ENCODE measurements around the gene GDF10. TPM values are rescaled to one million over a fixed set of nuclear protein-coding genes. Genes with fewer than 3 reads are reported as not detected.

GDF10 gene
- total and polyA plus RNA-seq, 8 donors = 0.31 to 2.6 (median 0.90) TPM; not detected in 5

DNA sequence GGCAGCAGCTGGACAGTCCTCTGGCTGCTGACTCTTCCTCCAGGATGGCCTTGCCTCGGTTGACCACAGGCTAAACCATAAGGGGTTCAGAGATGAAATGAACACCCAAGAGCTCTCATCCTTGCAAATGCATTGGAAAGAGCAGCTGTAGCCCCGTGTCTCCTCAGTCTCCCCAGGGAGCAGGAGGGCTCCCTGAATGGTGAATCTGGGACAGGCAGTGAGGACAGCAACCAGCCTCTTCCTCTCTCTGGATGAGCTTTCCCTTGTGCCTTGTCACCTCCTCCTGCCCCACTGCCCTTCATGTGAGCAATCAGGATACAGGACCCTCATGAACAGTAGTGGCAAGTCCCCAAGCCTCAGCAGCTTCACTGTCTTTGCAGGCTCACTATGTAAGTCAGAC lies 23.9 kb upstream of the GDF10 start:
- peaks cover 0 to 18% (median 9%) of the 10 kb centered on the region in 4 donors for H3K9me3 ChIP-seq
- H3K27me3 ChIP-seq = peaks cover 0 to 4% (median 0%) of the 10 kb centered on the region in 3 donors
- DNase-seq = no peak
- H3K36me3 ChIP-seq = no peaks in the 10 kb centered on the region
- no peaks in the 10 kb centered on the region for H3K4me1 ChIP-seq
- WGBS, 5 donors = 54 to 83% (median 74%) methylated on average over 2 of the region's 2 CpGs
- TF ChIP-seq, protein P1, sequence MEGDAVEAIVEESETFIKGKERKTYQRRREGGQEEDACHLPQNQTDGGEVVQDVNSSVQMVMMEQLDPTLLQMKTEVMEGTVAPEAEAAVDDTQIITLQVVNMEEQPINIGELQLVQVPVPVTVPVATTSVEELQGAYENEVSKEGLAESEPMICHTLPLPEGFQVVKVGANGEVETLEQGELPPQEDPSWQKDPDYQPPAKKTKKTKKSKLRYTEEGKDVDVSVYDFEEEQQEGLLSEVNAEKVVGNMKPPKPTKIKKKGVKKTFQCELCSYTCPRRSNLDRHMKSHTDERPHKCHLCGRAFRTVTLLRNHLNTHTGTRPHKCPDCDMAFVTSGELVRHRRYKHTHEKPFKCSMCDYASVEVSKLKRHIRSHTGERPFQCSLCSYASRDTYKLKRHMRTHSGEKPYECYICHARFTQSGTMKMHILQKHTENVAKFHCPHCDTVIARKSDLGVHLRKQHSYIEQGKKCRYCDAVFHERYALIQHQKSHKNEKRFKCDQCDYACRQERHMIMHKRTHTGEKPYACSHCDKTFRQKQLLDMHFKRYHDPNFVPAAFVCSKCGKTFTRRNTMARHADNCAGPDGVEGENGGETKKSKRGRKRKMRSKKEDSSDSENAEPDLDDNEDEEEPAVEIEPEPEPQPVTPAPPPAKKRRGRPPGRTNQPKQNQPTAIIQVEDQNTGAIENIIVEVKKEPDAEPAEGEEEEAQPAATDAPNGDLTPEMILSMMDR (IDR thresholded peaks at IDR 0.05) = no peak
- no peak for TF ChIP-seq EP300 (IDR thresholded peaks at IDR 0.05)
- no peak overlapping the region for H3K4me3 ChIP-seq
- intact Hi-C loops (cut with DNase I; ENCODE audit: low total_unique reads) = no loop called here
- no peak overlapping the region for H3K27ac ChIP-seq

DNA sequence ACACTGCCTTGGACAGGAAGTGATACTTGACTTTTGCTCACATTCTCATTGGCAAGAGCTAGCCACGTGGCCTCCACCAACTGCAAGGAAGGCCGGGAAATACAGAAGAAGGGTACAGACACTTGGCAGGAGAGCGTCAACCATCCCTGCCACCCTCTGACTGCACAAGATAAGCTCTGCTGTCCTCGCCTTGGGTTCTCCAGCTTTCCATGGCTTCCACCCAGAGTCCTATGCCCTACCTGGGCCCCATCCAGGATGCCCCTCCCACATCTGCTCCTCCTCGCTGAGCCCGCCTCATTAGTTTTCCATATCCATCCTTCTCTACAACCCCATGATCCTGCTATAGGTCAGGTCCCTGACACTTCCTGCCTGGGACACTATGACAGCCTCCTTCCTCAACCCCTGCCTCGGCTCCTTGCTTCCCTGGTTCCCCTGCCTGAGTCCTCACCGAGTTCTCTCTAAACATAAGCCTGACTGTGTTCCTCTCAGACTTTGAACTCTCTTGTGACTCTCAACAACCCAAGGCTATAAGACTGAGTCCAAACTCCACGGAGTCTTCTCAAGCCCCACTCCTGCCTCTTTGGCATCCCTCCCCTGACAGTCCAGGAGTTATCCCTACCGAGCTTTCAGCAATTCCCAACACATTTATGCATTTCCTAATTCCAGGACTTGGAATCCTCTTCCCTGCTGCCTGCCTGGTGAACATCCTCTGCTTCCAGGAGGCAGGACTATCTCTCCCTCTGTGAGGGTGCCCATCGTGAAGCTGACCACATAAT lies 23.2 kb upstream of the GDF10 start:
- no peak overlapping the region for H3K4me3 ChIP-seq
- no peak overlapping the region for H3K27ac ChIP-seq
- intact Hi-C loops (cut with DNase I; ENCODE audit: low total_unique reads) = no loop called here
- DNase-seq = no peak
- peaks cover 0 to 4% (median 0%) of the 10 kb centered on the region in 3 donors for H3K27me3 ChIP-seq
- 79 to 85% (median 80%) methylated on average over 11 of the region's 11 CpGs for WGBS, 5 donors
- H3K36me3 ChIP-seq = no peaks in the 10 kb centered on the region
- H3K4me1 ChIP-seq = no peaks in the 10 kb centered on the region
- peaks cover 0 to 18% (median 9%) of the 10 kb centered on the region in 4 donors for H3K9me3 ChIP-seq
- TF ChIP-seq POLR2A (IDR thresholded peaks at IDR 0.05) = no peak

DNA sequence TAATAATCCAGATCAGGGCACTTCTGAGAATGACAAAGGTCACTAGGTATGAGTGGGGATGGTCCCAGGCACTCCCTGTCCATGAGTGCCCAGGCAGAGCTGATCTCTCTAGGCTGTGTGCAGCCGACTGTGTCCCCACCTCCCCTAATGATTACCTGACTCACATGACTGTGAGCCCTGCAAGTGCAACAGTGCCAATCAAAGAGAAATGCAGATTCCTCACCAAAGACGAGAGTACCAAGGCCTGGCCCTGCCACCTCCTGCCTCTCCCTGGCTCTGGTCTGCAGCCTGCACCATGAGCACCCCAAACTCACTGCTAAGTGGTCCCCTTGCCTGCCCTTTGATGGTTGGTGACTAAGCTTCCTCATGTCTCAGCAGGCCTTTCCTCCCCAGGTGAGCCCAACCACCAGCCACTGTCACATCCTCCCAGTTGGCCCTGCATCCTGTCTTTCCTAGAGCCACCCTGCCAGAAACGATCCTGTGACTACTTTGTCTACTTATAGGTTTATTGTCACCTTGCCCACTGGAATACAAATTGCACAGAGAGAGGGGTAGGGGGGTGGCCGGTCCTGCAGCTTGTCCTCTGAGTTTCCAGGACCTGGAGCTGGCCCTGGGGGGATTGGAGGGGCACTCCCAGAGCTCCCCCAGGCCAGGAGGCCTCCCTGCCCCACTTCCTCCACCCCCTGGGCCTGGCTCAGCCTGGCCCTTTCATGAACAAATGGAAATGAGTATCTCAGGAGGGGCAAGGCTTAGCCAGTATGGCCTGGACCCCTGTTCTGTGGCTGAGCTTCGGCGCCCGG lies 22.4 kb upstream of the GDF10 start:
- H3K27ac ChIP-seq = no peak overlapping the region
- TF ChIP-seq EP300 (IDR thresholded peaks at IDR 0.05) (no peak), POLR2AphosphoS5 (IDR thresholded peaks at IDR 0.05) (no peak), POLR2A (IDR thresholded peaks at IDR 0.05) (no peak)
- TF ChIP-seq, protein P1 (IDR thresholded peaks at IDR 0.05) = no peak
- H3K36me3 ChIP-seq = no peaks in the 10 kb centered on the region
- H3K9me3 ChIP-seq = peaks cover 0 to 13% (median 9%) of the 10 kb centered on the region in 4 donors
- no peak overlapping the region for H3K4me3 ChIP-seq
- WGBS, 5 donors = 53 to 74% (median 63%) methylated on average over 4 to 7 of the region's 7 CpGs
- intact Hi-C loops (cut with DNase I; ENCODE audit: low total_unique reads) = no loop called here
- DNase-seq = peak in 1 of 2 donors; percentile 33
- H3K4me1 ChIP-seq = no peaks in the 10 kb centered on the region
- peaks cover 0 to 4% (median 0%) of the 10 kb centered on the region in 3 donors for H3K27me3 ChIP-seq

DNA sequence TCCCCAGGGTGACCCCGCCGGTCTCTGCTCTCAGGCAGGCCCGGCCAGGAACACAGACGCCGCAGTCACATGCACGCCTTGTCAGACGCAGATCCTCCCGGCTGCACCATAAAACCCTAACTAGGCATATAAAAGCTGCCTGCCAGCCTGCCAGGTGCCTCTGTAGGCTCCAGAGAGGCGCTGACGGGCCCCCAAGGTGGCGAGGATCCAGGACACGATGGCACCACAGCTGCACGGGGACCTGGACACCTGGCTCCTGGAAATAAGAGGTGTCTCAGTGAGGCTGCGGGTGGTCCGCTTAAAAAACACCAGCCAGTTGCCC lies 21.9 kb upstream of the GDF10 start:
- H3K9me3 ChIP-seq = peaks cover 0 to 7% (median 4%) of the 10 kb centered on the region in 4 donors
- peaks cover 0 to 4% (median 0%) of the 10 kb centered on the region in 3 donors for H3K27me3 ChIP-seq
- H3K4me3 ChIP-seq = no peak overlapping the region
- TF ChIP-seq POLR2A (IDR thresholded peaks at IDR 0.05) = no peak
- no peak for TF ChIP-seq EP300 (IDR thresholded peaks at IDR 0.05)
- no peak for TF ChIP-seq POLR2AphosphoS5 (IDR thresholded peaks at IDR 0.05)
- TF ChIP-seq, protein P1 (IDR thresholded peaks at IDR 0.05) = no peak
- no peak for DNase-seq
- no peaks in the 10 kb centered on the region for H3K36me3 ChIP-seq
- intact Hi-C loops (cut with DNase I; ENCODE audit: low total_unique reads) = no loop called here
- H3K27ac ChIP-seq = no peak overlapping the region
- no peaks in the 10 kb centered on the region for H3K4me1 ChIP-seq
- 82 to 91% (median 88%) methylated on average over 6 to 15 of the region's 15 CpGs for WGBS, 5 donors
